Metanephros (tissue), 2 donors: ENCODE measurements around the gene TSPY8. TPM values are rescaled to one million over a fixed set of nuclear protein-coding genes. Genes with fewer than 3 reads are reported as not detected.

Experiments
- small RNA-seq: library from RNA; depleted of rRNA; stranded (forward); fragments of <200 nt; gene quantifications from one replicate; pipeline ENCODE3, GENCODE V24; 2014; ENCODE audit warnings: low replicate concordance
- total RNA-seq: library from RNA; depleted of rRNA; stranded (reverse); fragments of >200 nt; gene quantifications from one replicate; pipeline ENCODE4 v1.2.3, GENCODE V29; 2014

Gene TSPY8
- not detected for total RNA-seq

DNA sequence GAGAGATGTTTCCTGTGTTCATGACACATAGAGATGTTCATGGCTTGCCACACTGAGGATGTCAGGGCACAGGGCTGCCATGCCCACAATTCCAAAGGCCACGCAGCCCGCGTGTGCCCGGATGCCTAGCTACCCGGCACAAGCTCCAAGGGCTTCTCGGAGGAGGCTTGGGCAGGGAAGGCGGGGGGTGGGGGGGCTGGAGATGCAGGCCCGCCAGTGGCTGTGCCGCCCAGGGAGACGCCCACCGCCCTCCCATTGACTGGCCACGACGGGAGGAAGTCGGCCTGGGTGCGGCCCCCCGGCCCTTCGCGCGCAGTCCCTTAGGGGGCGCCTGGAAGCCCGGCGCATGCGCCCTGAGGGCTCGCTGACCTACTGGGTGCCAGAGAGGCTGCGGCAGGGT is at the start of gene TSPY8:
Gene TSPY8, plus strand, starts transcription at position 301 of the 400 bp plus-strand sequence. Its CDS starts 46 bp downstream, at position 347.

DNA sequence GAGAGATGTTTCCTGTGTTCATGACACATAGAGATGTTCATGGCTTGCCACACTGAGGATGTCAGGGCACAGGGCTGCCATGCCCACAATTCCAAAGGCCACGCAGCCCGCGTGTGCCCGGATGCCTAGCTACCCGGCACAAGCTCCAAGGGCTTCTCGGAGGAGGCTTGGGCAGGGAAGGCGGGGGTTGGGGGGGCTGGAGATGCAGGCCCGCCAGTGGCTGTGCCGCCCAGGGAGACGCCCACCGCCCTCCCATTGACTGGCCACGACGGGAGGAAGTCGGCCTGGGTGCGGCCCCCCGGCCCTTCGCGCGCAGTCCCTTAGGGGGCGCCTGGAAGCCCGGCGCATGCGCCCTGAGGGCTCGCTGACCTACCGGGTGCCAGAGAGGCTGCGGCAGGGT is 20.4 kb upstream of the TSPY8 start, which contains the start of gene TSPY4:
Gene TSPY4, plus strand, starts transcription at position 301 of the 400 bp plus-strand sequence. Its CDS starts 46 bp downstream, at position 347.

GRCh38 chrY:9398121-9398520 is 40.5 kb downstream of the TSPY8 start, which contains the start of gene TSPY3:
Gene TSPY3, plus strand, starts transcription at chrY:9398421. Its CDS starts 46 bp downstream, at chrY:9398467.

Small RNAs within 50 kb of the gene (small RNA-seq; reads per million reads assigned to genes)
- gene AC006158.1 = not detected

Other genes with a start within 250 kb of the TSPY8 start
- not detected for gene TSPY4, start 20.3 kb upstream of the TSPY8 start, total RNA-seq
- not detected for gene TSPY3, start 40.6 kb downstream of the TSPY8 start, total RNA-seq
- not detected for gene TSPY1, start 109.2 kb downstream of the TSPY8 start, total RNA-seq
- gene TSPY9, start 129.5 kb downstream of the TSPY8 start, total RNA-seq = not detected
- not detected for gene TSPY10, start 170.1 kb downstream of the TSPY8 start, total RNA-seq